Astrocyte (in vitro differentiated cells and primary cell): ENCODE results near the gene FAM174C. TPM values are rescaled to one million over a fixed set of nuclear protein-coding genes. Genes with fewer than 3 reads are reported as not detected.

Experiments used
- DNase-seq: peaks from one replicate; pipeline ENCODE4 v3.0.0-alpha.2; 2010; ENCODE audit warnings: low read depth
- FAIRE-seq: peaks from 2 replicates; lab custom pipeline; 2011; peaks lifted over from hg19 to GRCh38; lab: Jason Lieb, UNC
- H2AFZ ChIP-seq: 2 replicates; pipeline ENCODE4 v1.6.0; 2012; ENCODE audit warnings: low read depth, low read length, inconsistent platforms
- H3K27ac ChIP-seq: 2 replicates; pipeline ENCODE4 v1.5.1; 2011; ENCODE audit warnings: low read depth, low read length, inconsistent platforms
- H3K27me3 ChIP-seq: 2 replicates; pipeline ENCODE4 v1.6.0; 2011; ENCODE audit warnings: low read length, inconsistent platforms; ENCODE audit not compliant: insufficient read depth
- H3K36me3 ChIP-seq: 2 replicates; pipeline ENCODE4 v1.5.1; 2011; ENCODE audit warnings: low read length, inconsistent platforms; ENCODE audit not compliant: insufficient read depth
- H3K4me1 ChIP-seq: 2 replicates; pipeline ENCODE4 v1.5.1; 2011; ENCODE audit warnings: low read length, inconsistent platforms; ENCODE audit not compliant: insufficient read depth
- H3K4me2 ChIP-seq: 2 replicates; pipeline ENCODE4 v1.6.0; 2012; ENCODE audit warnings: low read length, inconsistent platforms
- H3K4me3 ChIP-seq: 2 replicates; pipeline ENCODE4 v1.5.1; 2011; ENCODE audit warnings: low read depth, mild to moderate bottlenecking, low read length, inconsistent platforms; ENCODE audit not compliant: insufficient read depth
- H3K79me2 ChIP-seq: 2 replicates; pipeline ENCODE4 v1.6.0; 2012; ENCODE audit warnings: mild to moderate bottlenecking, low read length, inconsistent platforms; ENCODE audit not compliant: insufficient read depth
- H3K9ac ChIP-seq: 2 replicates; pipeline ENCODE4 v1.6.0; 2012; ENCODE audit warnings: mild to moderate bottlenecking, low read length, inconsistent platforms
- H3K9me3 ChIP-seq: 2 replicates; pipeline ENCODE4 v1.5.1; 2012; ENCODE audit warnings: low read depth, mild to moderate bottlenecking, low read length, inconsistent platforms; ENCODE audit not compliant: insufficient read depth
- H4K20me1 ChIP-seq: 2 replicates; pipeline ENCODE4 v1.6.0; 2012; ENCODE audit warnings: low read length, inconsistent platforms; ENCODE audit not compliant: insufficient read depth
- H3K27ac Mint-ChIP-seq: one replicate; pipeline ENCODE4 v1.8.0; 2021; ENCODE audit warnings: mild to moderate bottlenecking, mixed read lengths; ENCODE audit not compliant: unreplicated experiment
- H3K27me3 Mint-ChIP-seq: one replicate; pipeline ENCODE4 v1.8.0; 2021; ENCODE audit warnings: low read depth, mixed read lengths; ENCODE audit not compliant: unreplicated experiment
- H3K36me3 Mint-ChIP-seq: one replicate; pipeline ENCODE4 v1.8.0; 2021; ENCODE audit warnings: low read depth, mixed read lengths; ENCODE audit not compliant: unreplicated experiment
- H3K4me1 Mint-ChIP-seq: one replicate; pipeline ENCODE4 v1.8.0; 2021; ENCODE audit warnings: low read depth, mixed read lengths; ENCODE audit not compliant: unreplicated experiment
- H3K4me3 Mint-ChIP-seq: one replicate; pipeline ENCODE4 v1.8.0; 2021; ENCODE audit warnings: mild to moderate bottlenecking, moderate library complexity, mixed read lengths; ENCODE audit not compliant: unreplicated experiment
- H3K9me3 Mint-ChIP-seq: one replicate; pipeline ENCODE4 v1.8.0; 2021; ENCODE audit warnings: mild to moderate bottlenecking, mixed read lengths; ENCODE audit not compliant: unreplicated experiment
- CTCF ChIP-seq: IDR thresholded peaks from 2 replicates; pipeline ENCODE4 v1.5.1; 2011; ENCODE audit warnings: low read depth, mild to moderate bottlenecking, inconsistent platforms, low read length, moderate library complexity; ENCODE audit not compliant: insufficient read depth
- EZH2 ChIP-seq: IDR thresholded peaks from 2 replicates; pipeline ENCODE4 v1.6.1; 2012; ENCODE audit warnings: mild to moderate bottlenecking, low read length, inconsistent platforms; ENCODE audit not compliant: insufficient read depth
- total RNA-seq: library from RNA; stranded (reverse); gene quantifications from 2 replicates; pipeline ENCODE4 v1.2.1, GENCODE V29; 2021

The FAM174C gene
- total RNA-seq, 1 donor from 2014 or later = 50.5 TPM

GRCh38 chr19:1229924-1230782, 45.2 kb upstream of the FAM174C start:
- H3K36me3 Mint-ChIP-seq = peaks cover 7% of the 10 kb centered on the region
- no peaks in the 10 kb centered on the region for H3K27me3 Mint-ChIP-seq
- no peaks in the 10 kb centered on the region for H3K9me3 Mint-ChIP-seq
- H3K9me3 ChIP-seq = no peaks in the 10 kb centered on the region
- no peak overlapping the region for H3K4me3 Mint-ChIP-seq
- FAIRE-seq (no peak), DNase-seq (no peak)
- no peak overlapping the region for H3K4me2 ChIP-seq
- H4K20me1 ChIP-seq = peaks cover 37% of the 10 kb centered on the region
- no peak overlapping the region for H3K27ac Mint-ChIP-seq
- H3K4me3 ChIP-seq = no peak overlapping the region
- TF ChIP-seq EZH2 = no peak
- no peak for TF ChIP-seq CTCF
- no peak overlapping the region for H3K27ac ChIP-seq
- peaks cover 6% of the 10 kb centered on the region for H3K79me2 ChIP-seq
- H2AFZ ChIP-seq = no peak overlapping the region
- H3K4me1 Mint-ChIP-seq = peaks cover 11% of the 10 kb centered on the region
- H3K36me3 ChIP-seq = peaks cover 3% of the 10 kb centered on the region
- H3K27me3 ChIP-seq = no peaks in the 10 kb centered on the region
- H3K9ac ChIP-seq = no peak overlapping the region
- H3K4me1 ChIP-seq = peaks cover 12% of the 10 kb centered on the region

- peak overlapping the region; percentile 78 for H3K27ac Mint-ChIP-seq
- Histone ChIP-seq H3K79me2 (peaks cover 13% of the 10 kb centered on the region), H3K4me1 (peaks cover 17% of the 10 kb centered on the region), H2AFZ (no peak overlapping the region), H3K4me2 (no peak overlapping the region), H3K27ac (no peak overlapping the region), H3K36me3 (peaks cover 3% of the 10 kb centered on the region), H3K4me3 (no peak overlapping the region), H3K27me3 (no peaks in the 10 kb centered on the region), H4K20me1 (peaks cover 39% of the 10 kb centered on the region), H3K9ac (no peak overlapping the region), H3K9me3 (no peaks in the 10 kb centered on the region)
- DNase-seq (no peak), FAIRE-seq (no peak)
- TF ChIP-seq EZH2 (no peak), CTCF (no peak)
- no peaks in the 10 kb centered on the region for H3K27me3 Mint-ChIP-seq
- H3K9me3 Mint-ChIP-seq = no peaks in the 10 kb centered on the region
- peaks cover 11% of the 10 kb centered on the region for H3K4me1 Mint-ChIP-seq
- H3K36me3 Mint-ChIP-seq = peaks cover 7% of the 10 kb centered on the region
- no peak overlapping the region for H3K4me3 Mint-ChIP-seq
These were observed 44.4 kb upstream of the FAM174C start for GRCh38 chr19:1230783-1231489.
